HG03066 (cell line): ENCODE data around the gene ALOXE3.
"Not testable (repeated sequence)": the region's sequence is repeated elsewhere in the genome, so short reads cannot be mapped to it uniquely, and the experiment has no call there.

Experiments used
- ATAC-seq: cut with Tn5 transposase; IDR thresholded peaks from one replicate; pipeline ENCODE4 v1.9.1; 2021; ENCODE audit warnings: low read depth; ENCODE audit not compliant: unreplicated experiment

The ALOXE3 gene

DNA sequence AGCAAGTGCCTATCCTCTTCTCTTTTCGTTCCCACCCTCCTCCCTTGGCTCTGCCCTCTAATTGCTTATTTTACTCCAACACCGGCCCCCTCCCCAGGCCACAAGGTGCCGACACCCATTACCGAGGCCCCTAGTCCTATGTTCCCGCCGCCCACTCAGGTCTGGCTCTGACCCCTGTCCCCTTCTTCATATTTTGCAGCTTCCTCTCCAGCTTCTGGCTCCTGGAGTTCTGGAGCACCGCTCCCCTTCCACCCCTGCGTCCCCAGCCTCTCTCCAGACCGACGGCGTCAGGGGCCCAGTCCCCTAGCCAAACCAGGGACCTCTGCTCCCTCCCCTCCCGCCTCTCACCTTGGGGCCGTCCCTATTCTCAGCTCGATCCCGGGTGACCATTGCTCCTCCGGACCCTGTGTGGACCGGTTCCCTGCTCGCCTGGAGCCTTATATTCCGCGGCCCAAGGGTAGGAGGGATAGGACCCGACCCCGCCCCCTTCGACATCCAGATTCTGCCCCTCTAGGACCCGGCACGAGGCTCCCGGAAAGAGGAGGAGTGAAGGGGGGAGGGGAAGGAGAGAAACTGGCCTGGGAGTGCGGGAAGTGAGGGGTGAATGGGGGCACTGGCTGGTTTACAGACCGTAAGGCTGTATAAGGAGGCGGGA lies 5.5 kb upstream of the ALOXE3 start, which contains the start of gene HES7:
Gene HES7, minus strand, starts transcription at position 412 of the 655 bp plus-strand sequence. Its CDS starts 22 bp downstream, at position 390.
- ATAC-seq: no peak

DNA sequence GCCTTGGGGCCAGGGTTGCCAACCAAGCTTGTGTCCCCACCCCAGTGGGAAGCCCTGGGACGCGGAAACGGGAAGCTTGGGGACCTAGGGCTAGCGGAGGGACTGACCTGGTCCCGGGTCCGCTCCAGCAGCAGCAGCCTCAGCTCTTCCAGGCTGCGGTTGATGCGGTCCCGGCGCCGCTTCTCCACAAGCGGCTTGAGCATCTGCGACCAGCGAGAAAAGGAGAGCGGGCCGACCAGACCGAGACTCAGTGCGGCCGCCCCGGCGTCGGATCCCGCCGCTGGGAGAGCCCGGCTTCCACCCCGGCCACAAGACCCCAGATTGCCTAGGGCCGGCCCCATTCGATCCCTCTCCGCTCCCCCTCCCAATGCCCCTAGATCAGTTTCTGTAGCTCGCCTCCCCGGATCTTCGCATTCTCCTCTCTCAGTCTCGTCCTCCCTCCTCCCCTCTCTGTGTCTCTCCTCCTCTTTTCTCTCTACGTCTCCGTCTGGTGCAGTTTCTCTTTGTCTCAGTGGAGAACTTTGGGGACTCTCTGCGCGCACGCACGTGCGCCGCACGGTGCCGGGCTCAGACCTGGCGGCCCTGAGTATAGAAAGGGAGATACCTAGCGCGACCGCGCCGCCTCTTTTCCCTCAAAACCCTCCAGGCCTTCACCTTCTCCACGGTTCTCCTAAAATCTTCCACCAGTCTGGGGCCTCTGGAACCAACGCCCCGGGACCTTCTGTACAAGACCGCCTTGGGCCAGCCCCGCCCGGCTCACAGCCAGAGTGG lies 4.8 kb upstream of the ALOXE3 start:
- ATAC-seq: no peak

DNA sequence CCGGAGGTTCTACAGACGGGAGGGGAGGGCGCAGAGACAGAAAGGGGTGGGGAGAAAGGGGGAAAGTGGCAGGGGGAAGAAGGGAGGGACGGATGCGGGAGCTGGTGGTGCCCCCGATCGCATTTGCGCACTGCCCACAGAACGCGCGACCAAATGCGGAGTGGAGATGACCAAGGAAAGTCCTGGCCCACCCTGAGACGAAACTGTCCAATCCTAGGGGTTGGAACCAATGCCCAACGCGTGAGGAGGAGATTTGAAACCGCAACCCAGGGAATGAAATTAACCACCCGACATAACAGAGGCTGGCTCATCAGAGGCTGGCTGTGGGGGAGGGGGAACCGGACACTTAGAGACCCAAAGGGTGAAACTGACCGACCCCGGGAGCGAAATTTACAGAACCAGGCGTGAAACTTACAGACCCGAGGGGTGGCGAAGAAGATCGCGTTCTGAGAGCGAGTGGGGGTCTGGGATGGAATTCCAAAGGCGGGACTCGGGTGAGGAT lies 4.2 kb upstream of the ALOXE3 start:
- ATAC-seq: no peak

DNA sequence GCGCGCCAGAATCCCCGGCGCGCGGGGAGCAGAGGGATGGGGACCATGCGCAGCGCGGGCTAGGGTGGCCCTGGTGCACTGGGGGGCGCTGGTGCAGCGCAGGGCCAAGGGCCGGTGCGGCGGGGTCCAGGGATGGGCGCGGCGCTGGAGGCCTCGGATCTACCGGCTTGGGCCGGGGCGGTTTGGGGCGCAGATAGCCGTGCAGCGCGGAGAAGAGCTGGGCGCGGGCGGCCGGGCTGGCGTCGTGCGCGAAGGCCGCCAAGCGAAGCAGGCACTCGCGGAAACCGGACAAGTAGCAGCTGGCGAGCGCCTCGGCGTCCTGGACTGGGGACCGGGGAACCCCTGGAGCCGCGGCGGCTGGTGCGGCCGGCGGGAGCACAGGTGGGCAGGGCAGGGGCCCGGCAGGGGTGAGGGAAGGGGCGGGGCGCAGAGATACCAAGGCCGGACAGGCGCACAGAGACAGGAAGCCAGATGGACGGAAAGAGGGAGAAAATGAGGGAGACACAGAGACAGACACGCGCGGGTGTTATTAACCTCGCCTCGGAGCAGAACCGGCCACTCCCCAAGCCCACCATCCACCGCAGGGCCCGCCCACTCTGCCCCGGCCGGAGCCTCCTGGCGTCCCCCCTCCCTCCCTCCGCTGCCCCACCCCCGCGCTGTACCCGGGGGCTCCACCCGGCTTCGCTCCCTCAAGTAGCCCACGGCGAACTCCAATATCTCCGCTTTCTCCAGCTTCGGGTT lies 3.5 kb upstream of the ALOXE3 start:
- ATAC-seq: no peak

DNA sequence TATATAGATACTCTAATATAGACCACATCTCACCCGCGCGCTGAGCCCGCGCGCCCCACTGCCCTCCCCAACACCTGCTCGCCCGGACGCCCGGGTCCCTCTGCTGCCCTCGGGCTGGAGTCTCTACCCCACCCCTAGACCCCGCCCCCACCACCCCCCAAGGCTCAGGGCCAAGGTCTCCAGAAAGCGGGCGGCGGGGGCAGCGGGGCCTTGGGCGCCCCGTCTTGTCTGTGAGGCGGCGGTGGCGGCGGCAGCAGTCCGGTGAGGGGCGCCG lies 3.0 kb upstream of the ALOXE3 start:
- ATAC-seq: no peak

DNA sequence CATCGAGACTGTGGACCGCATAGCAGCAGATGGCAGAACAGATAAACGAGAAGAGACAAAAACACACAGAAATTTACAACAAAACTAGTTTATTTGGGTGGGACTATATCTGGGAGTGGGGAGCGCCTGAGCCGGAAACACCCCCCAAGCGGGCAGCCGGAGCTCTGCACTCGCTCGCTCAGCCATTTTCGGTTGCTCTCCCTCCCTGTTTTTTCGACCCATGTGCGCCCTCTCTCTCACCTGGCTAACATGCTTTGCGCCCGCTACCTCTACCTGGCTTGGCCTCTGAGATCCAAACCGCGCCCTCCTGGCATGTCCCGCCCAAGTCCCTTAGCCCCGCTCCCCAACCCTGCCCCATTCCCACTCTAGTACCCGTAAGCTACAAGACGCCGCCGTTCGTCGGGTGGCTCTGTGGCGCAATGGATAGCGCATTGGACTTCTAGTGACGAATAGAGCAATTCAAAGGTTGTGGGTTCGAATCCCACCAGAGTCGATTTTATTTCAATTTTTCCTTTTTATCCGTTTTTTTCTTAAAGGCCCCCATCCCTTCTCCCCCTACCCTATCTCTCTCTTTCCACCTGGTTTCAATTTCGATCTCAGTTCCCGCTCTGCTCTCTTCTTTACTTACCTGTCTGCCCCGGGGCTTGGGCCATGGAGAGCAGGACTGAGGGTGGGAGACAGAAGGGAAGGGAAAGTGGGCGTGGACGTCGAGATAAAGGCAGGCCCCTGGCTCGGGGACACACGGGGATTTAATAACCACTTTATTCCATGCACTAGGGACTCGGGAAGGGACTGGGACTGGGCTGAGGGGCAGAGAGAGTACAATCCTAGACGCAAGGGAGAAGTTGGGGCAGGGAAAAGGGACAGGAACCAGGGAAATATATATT lies 2.4 kb upstream of the ALOXE3 start:
- ATAC-seq: no peak

DNA sequence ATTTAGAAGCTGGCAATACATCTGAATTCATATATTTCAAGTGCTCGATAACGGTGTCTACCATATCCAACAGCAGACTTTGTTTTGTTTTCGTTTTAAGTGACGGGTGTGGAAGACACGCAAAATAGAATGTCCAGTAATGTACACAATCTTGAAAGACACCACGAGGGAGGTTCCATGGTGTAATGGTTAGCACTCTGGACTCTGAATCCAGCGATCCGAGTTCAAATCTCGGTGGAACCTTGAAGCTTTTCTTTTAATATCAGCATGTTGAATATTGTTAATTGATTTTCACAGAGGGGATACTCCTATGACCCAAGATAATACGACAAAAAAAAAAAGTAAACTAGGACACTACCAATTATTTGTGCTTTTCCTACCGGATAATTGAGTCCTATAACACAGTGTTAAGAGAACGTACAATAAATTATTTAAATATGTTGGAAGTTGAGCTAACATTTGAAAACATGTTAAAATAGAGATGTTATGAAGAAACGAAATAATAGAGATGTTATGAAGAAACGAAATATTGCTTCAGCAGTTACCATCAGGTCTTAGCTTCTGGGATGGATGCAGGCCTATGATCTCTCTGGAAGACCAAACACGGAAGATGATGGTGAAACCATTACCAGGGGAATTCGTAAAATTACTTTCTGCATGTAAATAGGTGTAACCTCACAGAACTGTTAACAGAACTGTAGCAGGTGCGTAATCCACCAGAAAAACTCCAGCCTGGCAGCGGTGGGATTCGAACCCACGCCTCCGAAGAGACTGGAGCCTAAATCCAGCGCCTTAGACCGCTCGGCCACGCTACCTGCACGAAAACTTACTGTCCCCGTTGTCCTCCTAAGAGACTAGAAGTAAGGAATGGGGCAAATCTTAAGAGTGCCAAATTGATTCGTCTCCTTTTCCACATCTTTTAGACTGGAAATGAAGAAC lies 1.5 kb upstream of the ALOXE3 start:
- ATAC-seq: peak; percentile 35

DNA sequence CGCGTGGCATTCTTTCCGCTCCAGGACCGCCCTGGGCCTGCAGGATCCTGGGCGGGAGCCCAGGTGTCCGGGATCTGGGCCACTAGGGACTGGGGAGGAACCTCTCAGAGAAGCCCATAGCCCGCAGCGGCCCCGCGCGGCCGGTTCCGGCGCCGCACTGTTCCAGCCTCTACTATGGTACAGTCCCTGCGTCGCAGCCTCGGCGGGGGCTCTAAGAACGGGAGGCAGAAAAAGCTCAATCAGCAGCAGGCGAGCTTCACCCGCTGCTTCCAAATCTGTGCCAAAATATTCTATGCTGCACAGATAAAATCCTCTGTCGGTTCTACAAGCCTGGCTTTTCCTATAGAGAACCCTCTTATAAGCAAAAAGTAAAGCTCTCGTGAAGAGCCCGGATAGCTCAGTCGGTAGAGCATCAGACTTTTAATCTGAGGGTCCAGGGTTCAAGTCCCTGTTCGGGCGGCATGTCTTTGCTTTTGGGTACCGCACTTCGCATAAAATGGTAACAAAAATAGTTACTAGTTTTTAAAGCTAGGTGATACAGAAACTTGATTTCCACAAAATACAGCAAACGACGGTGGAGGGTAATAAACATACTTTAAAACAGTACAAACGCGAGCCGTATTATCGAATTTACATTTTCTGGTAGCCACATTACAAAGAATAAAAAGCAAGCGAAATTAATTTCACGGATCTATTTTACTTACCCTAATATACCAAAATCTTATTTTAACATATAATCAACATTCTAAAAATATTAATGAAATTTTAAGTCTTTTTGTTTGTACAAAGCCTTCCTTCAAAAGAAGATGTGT lies 661 bp upstream of the ALOXE3 start:
- ATAC-seq: peak; percentile 36

DNA sequence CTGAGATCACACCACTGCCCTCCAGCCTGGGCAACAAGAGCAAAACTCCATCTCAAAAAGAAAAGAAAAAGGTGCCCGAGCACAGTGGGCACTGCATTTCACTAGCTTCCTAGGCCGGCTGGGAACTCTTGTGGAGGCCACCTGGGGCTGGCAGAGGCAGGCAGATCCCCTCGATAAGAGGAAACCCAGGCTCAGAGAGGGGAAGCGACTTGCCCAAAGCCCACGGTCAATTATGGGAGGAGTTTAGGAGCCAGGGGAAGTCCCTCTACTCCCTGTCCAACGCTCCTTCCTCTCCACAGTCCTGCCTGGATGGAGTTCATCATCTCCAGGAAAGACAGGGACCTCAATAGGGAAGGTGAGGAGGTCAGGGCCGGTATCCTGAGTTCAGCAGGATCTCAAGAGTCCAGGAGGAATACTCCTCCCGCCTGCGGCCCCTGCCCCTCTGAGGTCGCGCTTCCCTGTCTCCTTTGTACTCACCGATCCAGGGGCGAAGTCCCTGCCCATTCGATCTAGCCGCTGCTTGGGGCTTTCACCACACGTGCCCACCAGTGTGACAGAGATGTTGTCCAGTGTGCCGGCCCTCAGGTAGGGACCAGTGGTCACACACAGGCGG lies 841 bp downstream of the ALOXE3 start:
- no peak for ATAC-seq

DNA sequence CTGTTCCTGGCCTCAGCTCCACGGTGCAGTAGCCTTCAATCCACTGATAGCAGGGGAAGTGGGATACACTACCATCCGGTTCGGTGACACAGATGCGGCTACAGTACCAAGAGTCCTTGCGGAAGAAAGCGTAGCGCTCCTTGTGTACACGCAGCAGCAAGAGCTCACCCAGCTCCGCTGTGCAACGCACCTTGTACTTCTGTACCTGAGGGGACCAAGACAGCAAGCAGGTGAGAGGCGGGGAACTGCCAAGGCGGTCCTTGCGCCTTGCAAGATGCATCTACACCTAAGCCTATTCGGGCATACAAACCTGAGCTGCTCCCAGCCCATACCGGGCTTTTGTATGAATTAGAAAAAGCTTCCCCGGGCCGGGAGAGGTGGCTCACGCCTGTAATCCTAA lies 1.5 kb downstream of the ALOXE3 start:
- no peak for ATAC-seq

DNA sequence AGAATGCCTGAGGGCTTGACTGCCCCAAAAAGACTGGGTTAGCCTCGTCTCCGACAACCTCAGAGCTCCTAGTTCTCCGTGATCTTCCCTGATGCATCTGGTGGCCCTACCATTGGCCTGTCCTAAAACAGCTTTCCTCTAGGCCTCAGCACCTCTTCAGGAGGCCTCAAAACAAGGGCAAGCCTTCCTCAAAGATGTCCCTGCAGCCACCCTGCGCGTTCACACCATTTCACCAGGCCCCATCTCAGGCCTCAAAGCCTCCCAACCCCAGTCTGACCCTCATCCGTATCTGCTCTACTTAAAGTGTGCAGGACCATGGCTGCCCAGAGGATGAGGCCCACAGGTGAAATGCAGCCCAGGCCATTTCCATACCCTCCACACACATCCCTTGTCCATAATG lies 7.4 kb downstream of the ALOXE3 start:
- no peak for ATAC-seq

DNA sequence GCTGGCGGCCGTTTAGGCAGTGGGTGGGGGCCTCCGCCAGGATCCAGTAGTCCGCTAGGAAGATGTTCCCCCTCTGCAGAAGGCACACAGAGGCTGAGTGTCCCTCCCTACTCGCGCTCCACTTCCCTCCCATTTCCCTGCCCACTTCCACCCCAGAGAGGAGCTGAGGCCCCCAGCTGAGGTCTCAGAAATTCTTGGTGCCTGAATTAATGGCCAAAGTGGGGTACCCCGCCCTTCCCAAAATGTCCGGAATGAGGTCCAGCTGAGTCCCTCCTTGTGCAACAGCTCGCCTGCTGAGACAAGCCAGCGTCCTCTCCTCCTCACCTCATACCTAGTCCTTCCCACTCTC lies 7.9 kb downstream of the ALOXE3 start:
- ATAC-seq: no peak

DNA sequence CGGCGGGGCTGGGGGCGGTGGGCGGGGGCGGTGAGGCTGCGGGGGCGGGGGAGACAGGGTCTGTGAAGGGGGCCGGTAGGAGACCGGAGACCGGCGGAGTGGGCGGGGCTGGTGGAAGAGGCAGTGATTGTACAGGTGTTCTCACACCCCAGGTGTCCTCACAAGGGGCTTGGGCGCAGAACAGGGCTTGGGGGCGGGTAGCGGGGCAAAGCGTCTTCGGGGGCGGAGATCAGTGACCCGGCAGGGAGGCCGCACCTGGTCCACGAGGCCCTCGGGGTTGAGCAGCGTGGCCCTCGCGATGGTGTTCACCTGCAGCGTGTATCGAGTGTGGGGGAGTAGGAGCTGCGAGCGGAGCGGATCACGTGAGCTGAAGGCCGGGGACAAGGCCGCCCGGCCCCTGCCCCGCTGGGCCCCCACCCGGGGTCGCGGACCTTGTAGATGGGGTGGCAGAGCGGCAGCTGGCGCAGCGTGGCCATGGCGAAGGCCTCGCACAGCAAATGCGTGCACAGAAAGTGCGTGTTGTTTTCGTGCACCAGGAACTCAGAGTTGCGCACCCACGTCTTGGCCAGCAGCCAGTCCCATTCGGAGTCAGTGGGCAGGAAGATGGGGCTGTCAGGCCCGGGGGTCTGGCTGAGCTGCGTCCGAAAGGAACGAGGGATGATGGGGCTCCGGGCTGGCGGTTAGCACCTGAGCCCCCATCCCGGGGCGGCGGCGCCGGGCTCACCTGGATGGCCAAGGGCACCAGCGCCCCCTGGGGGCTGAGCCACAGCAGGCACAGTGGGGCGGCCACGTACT lies 8.5 kb downstream of the ALOXE3 start:
- ATAC-seq: no peak

DNA sequence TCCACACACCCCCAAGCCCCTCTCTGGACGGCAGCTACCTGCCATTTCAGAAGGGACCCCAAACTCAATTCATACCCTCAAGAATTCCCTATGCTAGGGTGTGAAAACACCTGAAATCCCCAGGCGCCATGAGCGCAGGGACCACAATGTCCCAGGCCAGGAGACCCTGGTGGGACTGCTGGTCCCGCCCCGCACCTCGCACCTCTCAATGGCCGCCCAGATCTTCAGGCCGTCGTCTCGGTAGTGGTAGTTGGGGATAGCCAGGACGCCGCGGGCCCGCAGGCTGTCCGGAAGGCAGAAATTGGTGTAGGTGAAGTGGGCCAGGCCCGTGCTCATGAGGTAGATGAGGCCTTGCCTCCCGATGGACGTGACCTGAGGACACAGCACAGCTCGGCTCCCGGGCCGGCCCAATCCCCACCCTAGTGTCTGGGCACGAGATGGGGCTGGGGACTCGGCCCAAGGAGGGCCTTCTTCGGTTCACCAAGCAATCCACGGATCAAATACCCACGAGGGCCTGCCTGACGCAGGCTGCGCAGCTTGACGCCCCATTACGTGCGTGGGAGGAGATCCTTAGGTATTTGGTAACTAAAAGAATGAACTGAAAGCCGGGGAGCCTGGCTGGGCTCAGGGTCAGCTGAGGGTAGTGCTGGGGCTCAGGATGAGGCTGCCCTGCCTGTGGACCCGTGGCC lies 9.2 kb downstream of the ALOXE3 start:
- ATAC-seq: no peak

DNA sequence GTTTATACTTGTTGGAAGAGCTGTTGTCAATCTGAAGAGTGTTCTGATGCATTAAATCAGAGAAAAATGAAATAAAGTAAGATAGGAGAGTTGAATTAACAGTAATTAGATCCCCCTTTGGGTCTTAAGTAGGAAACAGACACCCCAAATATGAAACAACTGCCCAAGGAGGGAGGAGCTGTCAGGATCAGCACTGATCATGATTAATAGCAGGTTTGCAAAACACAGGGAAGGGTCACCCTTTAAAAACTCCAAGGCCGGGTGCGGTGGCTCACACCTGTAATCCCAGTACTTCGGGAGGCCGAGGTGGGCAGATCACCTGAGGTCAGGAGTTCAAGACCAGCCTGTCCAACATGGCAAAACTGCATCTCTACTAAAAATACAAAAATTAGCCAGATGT lies 11.3 kb downstream of the ALOXE3 start:
- ATAC-seq: not testable (repeated sequence)

DNA sequence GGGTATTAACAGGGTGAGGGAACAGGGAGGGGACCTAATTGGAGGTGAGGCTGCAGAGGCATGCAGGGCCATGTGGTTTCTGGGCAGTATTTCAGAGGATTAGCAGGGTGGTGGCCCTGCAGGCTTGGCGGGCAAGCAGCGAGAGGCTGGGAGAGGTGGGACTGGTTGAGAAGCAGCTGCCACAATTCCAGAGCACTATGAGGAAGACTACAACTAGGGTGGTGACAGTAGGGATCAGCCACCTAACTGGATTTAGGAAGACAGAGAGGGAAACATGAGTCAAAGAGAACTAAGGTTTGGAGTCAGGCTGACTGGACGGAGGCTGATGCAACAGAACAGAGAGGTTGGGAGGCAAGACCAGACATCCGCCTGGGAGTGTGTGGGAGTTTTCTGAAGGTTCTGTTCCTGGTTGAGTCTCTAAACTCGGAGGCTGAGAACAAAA lies 12.3 kb downstream of the ALOXE3 start:
- ATAC-seq: no peak

DNA sequence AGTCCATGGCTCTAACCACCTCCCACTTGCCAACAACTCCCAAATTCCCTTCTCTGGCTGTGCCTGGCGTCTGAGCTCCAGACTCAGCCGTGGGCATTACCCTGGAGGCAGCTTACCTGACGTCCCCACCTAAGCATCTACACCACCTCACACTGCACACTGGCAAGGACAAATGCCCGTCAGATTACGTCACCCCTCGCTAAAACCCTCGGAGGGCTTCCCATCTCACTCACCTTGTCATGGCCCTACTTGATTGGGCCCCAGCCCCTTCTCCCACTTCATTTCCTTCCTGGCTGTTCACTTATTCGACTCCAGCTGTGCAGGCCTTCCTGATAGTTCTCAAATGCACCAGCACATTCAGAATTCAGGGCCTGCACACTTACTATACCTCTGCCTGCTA lies 13.4 kb downstream of the ALOXE3 start:
- ATAC-seq: no peak
